Bronchial epithelial cell (primary cell): ENCODE measurements around the gene NHERF2. TPM values are rescaled to one million over a fixed set of nuclear protein-coding genes. Genes with fewer than 3 reads are reported as not detected.

Experiments used
- DNase-seq: peaks from one replicate; pipeline ENCODE4 v3.0.0-alpha.2; 2010; ENCODE audit warnings: low read depth
- FAIRE-seq: peaks from 2 replicates; lab custom pipeline; 2011; peaks lifted over from hg19 to GRCh38; lab: Jason Lieb, UNC
- H3K27me3 ChIP-seq: 2 replicates; pipeline ENCODE4 v1.5.1; 2011; ENCODE audit warnings: low read length; ENCODE audit not compliant: control insufficient read depth, insufficient read depth
- H3K36me3 ChIP-seq: 2 replicates; pipeline ENCODE4 v1.5.1; 2011; ENCODE audit warnings: low read length; ENCODE audit not compliant: control insufficient read depth, insufficient read depth
- H3K4me3 ChIP-seq: 2 replicates; pipeline ENCODE4 v1.5.1; 2011; ENCODE audit warnings: mild to moderate bottlenecking, low read depth, low read length, control low read depth
- total RNA-seq: library from RNA; depleted of rRNA; stranded (reverse); fragments of >200 nt; gene quantifications from 2 replicates; pipeline ENCODE4 v1.2.1, GENCODE V29; 2014
- TF ChIP-seq, protein P1 (sequence below): IDR thresholded peaks from 2 replicates; pipeline ENCODE4 v1.5.1; 2011; ENCODE audit warnings: mild to moderate bottlenecking, moderate library complexity, low read length, control low read depth, inconsistent platforms; ENCODE audit not compliant: insufficient read depth, severe bottlenecking

Gene NHERF2
- total RNA-seq, 1 donor from 2014 or later: 15.8 TPM

- FAIRE-seq (peak; percentile 82), DNase-seq (peak; percentile 33)
- no peaks in the 10 kb centered on the region for H3K36me3 ChIP-seq
- H3K27me3 ChIP-seq: no peaks in the 10 kb centered on the region
- TF ChIP-seq, protein P1, sequence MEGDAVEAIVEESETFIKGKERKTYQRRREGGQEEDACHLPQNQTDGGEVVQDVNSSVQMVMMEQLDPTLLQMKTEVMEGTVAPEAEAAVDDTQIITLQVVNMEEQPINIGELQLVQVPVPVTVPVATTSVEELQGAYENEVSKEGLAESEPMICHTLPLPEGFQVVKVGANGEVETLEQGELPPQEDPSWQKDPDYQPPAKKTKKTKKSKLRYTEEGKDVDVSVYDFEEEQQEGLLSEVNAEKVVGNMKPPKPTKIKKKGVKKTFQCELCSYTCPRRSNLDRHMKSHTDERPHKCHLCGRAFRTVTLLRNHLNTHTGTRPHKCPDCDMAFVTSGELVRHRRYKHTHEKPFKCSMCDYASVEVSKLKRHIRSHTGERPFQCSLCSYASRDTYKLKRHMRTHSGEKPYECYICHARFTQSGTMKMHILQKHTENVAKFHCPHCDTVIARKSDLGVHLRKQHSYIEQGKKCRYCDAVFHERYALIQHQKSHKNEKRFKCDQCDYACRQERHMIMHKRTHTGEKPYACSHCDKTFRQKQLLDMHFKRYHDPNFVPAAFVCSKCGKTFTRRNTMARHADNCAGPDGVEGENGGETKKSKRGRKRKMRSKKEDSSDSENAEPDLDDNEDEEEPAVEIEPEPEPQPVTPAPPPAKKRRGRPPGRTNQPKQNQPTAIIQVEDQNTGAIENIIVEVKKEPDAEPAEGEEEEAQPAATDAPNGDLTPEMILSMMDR: no peak
- H3K4me3 ChIP-seq: peak overlapping the region; percentile 31
Observed at GRCh38 chr16:2027024-2028010, 615 bp downstream of the NHERF2 start.

DNA sequence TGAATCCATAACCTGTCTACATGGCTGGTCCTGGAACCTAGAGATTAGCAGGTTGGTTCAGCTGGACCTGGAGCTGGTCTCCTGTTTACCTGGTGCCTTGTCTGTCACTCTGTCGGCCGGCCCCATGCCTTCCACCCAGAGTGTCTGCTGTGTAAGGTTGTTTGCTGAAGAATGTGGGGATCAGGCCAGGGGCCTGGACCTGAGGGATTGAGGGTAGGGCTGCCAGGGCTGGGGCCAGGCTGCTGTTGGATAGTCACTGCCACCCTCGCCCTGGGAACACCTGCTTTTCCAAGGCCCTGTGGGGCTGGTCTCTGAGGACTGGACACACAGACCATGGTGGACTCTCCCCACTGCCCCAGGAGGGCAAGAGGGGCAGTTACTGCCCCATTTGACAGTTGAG is 1.4 kb downstream of the NHERF2 start:
- DNase-seq: no peak
- TF ChIP-seq, protein P1: no peak
- Histone ChIP-seq H3K27me3 (no peaks in the 10 kb centered on the region), H3K4me3 (no peak overlapping the region), H3K36me3 (no peaks in the 10 kb centered on the region)
- FAIRE-seq: no peak

GRCh38 chr16:2028620-2029220 is 2.0 kb downstream of the NHERF2 start:
- no peak for DNase-seq
- no peak overlapping the region for H3K4me3 ChIP-seq
- H3K36me3 ChIP-seq: no peaks in the 10 kb centered on the region
- no peak for FAIRE-seq
- H3K27me3 ChIP-seq: no peaks in the 10 kb centered on the region
- TF ChIP-seq, protein P1: no peak

- no peak for DNase-seq
- no peaks in the 10 kb centered on the region for H3K36me3 ChIP-seq
- H3K4me3 ChIP-seq: no peak overlapping the region
- H3K27me3 ChIP-seq: no peaks in the 10 kb centered on the region
- TF ChIP-seq, protein P1: no peak
- FAIRE-seq: no peak
Observed at GRCh38 chr16:2029350-2029749, 2.6 kb downstream of the NHERF2 start.

- DNase-seq: no peak
- TF ChIP-seq, protein P1: no peak
- Histone ChIP-seq H3K4me3 (no peak overlapping the region), H3K27me3 (no peaks in the 10 kb centered on the region), H3K36me3 (no peaks in the 10 kb centered on the region)
- no peak for FAIRE-seq
Observed at GRCh38 chr16:2030036-2030435, 3.3 kb downstream of the NHERF2 start.
